NK-92 (cell line): ENCODE measurements around the gene AURKAIP1.
"Not testable (repeated sequence)": the region's sequence is repeated elsewhere in the genome, so short reads cannot be mapped to it uniquely, and the experiment has no call there.

Experiments used
- DNase-seq: peaks from one replicate; lab custom pipeline; 2025; ENCODE audit not compliant: unreplicated experiment; lab: John Stamatoyannopoulos, UW

Gene AURKAIP1

GRCh38 chr1:1387098-1388077 lies 12.4 kb upstream of the AURKAIP1 start:
- DNase-seq: no peak

- no peak for DNase-seq
Observed at GRCh38 chr1:1385931-1386330, 10.9 kb upstream of the AURKAIP1 start.

- DNase-seq: not testable (repeated sequence)
Observed at GRCh38 chr1:1385339-1385738, 10.3 kb upstream of the AURKAIP1 start.

GRCh38 chr1:1381294-1381693 lies 6.3 kb upstream of the AURKAIP1 start:
- DNase-seq: no peak

GRCh38 chr1:1380860-1381259 lies 5.9 kb upstream of the AURKAIP1 start:
- DNase-seq: no peak

GRCh38 chr1:1377540-1378205 lies 2.7 kb upstream of the AURKAIP1 start:
- no peak for DNase-seq

- DNase-seq: no peak
Observed at GRCh38 chr1:1376551-1377226, 1.7 kb upstream of the AURKAIP1 start.

GRCh38 chr1:1374589-1374928 lies 448 bp downstream of the AURKAIP1 start:
- DNase-seq: no peak

- no peak for DNase-seq
Observed at GRCh38 chr1:1373815-1374588, 1.0 kb downstream of the AURKAIP1 start.

- no peak for DNase-seq
Observed at GRCh38 chr1:1373051-1373814, 1.8 kb downstream of the AURKAIP1 start.

GRCh38 chr1:1371746-1372711 lies 3.0 kb downstream of the AURKAIP1 start:
- no peak for DNase-seq

- DNase-seq: no peak
Observed at GRCh38 chr1:1371364-1371745, 3.7 kb downstream of the AURKAIP1 start.

- DNase-seq: no peak
Observed at GRCh38 chr1:1370771-1371300, 4.2 kb downstream of the AURKAIP1 start.

- not testable (repeated sequence) for DNase-seq
Observed at GRCh38 chr1:1370094-1370493, 4.9 kb downstream of the AURKAIP1 start.

- DNase-seq: no peak
Observed at GRCh38 chr1:1367315-1367714, 7.7 kb downstream of the AURKAIP1 start.

GRCh38 chr1:1366699-1367066 lies 8.3 kb downstream of the AURKAIP1 start:
- DNase-seq: no peak

- no peak for DNase-seq
Observed at GRCh38 chr1:1365875-1366698, 8.9 kb downstream of the AURKAIP1 start.

- no peak for DNase-seq
Observed at GRCh38 chr1:1364266-1364665, 10.7 kb downstream of the AURKAIP1 start.
